Activated T-cell treated with anti-CD3 and anti-CD28 coated beads, Interleukin-2, amount 50 U/mL, for 24 hours (primary cell): ENCODE measurements around the gene SIAH2.

Experiments
- DNase-seq: peaks from one replicate; pipeline ENCODE4 v3.0.0-alpha.2; 2020
- H3K27ac Mint-ChIP-seq: 2 replicates; pipeline ENCODE4 v1.8.0; 2020; ENCODE audit warnings: mild to moderate bottlenecking, mixed read lengths
- H3K27me3 Mint-ChIP-seq: 2 replicates; pipeline ENCODE4 v1.8.0; 2020; ENCODE audit warnings: mixed read lengths
- H3K36me3 Mint-ChIP-seq: 2 replicates; pipeline ENCODE4 v1.8.0; 2020; ENCODE audit warnings: low read depth, mixed read lengths
- H3K4me1 Mint-ChIP-seq: 2 replicates; pipeline ENCODE4 v1.8.0; 2020; ENCODE audit warnings: low read depth, mixed read lengths
- H3K4me3 Mint-ChIP-seq: 2 replicates; pipeline ENCODE4 v1.8.0; 2020; ENCODE audit warnings: mild to moderate bottlenecking, moderate library complexity, mixed read lengths
- H3K9me3 Mint-ChIP-seq: 2 replicates; pipeline ENCODE4 v1.8.0; 2020; ENCODE audit warnings: mixed read lengths

Gene SIAH2

GRCh38 chr3:150763841-150764483 is 993 bp upstream of the SIAH2 start:
- Mint-ChIP-seq H3K27ac (peak overlapping the region; percentile 100), H3K4me3 (peak overlapping the region; percentile 99), H3K4me1 (peaks cover 56% of the 10 kb centered on the region), H3K36me3 (peaks cover 43% of the 10 kb centered on the region), H3K9me3 (no peaks in the 10 kb centered on the region), H3K27me3 (no peaks in the 10 kb centered on the region)
- DNase-seq, result no peak

DNA sequence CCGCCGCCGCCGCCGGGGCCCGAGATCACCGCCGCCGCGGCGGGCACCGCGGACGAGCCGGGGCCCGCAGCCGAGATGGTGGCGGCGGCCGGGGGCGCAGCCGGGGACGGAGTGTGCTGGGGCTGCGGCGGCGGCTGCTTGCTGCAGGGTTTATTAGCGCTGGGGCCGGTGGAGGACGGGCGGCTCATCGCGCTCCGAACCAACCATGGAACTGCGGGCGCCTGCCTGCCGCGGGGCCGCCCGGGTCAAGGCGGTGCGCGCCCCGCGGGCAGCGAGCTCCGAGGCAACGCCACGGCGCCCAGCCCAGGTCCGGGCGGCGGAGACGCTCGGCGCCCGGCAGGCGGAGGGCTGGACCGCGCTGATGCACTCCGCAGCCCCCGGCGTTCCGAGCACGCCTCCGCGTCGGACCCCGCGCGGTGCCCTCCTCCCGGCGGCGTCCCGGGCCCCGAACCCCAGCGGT is 277 bp downstream of the SIAH2 start:
- peaks cover 62% of the 10 kb centered on the region for H3K4me1 Mint-ChIP-seq
- H3K36me3 Mint-ChIP-seq, result peaks cover 55% of the 10 kb centered on the region

DNA sequence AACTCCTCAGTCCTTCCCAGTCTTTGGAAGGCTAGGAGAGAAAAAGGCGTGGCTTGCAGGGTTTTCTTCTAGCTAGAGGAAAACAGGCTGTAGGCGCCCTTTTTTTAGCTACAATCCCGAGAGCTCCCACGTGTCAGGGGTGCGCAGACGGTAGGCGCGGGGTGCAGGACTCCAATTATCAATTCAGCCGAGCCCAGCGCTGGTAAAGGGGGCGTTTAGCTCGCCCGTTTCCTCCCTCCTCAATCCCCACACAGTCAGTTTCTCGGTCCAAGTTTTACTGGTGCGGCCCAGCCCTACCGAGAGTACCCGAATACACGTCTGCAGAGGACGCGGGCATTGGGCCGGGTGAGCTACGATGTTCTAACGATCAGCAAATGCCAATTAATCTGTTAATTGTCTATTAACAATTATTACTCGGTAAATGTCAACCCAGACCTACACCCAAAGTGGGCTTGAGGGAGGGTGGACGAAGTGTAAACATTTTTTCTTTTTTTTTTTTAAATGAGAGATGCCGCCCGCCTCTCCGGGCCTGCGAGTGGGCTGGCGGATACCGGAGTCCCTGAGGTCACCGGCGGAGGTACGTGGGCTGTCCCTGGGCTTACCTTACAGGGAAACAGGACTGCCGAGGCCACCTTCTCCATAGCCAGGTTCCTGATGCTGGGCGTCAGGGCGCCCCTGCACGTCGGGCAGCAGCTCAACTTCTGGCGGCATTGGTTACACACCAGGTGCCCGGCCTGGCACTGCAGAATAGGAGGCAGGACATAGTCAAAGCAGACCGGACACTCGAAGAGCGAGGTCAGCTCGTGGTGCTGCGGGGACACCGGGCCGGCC is 923 bp downstream of the SIAH2 start:
- peak overlapping the region; percentile 99 for H3K27ac Mint-ChIP-seq
- H3K27me3 Mint-ChIP-seq, result no peaks in the 10 kb centered on the region
- DNase-seq, result peak; percentile 68
- H3K4me3 Mint-ChIP-seq, result peak overlapping the region; percentile 94
- peaks cover 62% of the 10 kb centered on the region for H3K4me1 Mint-ChIP-seq
- H3K36me3 Mint-ChIP-seq, result peaks cover 62% of the 10 kb centered on the region
- H3K9me3 Mint-ChIP-seq, result no peaks in the 10 kb centered on the region

More for the DNA sequence above, 277 bp downstream of the SIAH2 start:
- Mint-ChIP-seq H3K27ac (no peak overlapping the region), H3K9me3 (no peaks in the 10 kb centered on the region), H3K4me3 (peak overlapping the region; percentile 99), H3K27me3 (no peaks in the 10 kb centered on the region)
- no peak for DNase-seq

DNA sequence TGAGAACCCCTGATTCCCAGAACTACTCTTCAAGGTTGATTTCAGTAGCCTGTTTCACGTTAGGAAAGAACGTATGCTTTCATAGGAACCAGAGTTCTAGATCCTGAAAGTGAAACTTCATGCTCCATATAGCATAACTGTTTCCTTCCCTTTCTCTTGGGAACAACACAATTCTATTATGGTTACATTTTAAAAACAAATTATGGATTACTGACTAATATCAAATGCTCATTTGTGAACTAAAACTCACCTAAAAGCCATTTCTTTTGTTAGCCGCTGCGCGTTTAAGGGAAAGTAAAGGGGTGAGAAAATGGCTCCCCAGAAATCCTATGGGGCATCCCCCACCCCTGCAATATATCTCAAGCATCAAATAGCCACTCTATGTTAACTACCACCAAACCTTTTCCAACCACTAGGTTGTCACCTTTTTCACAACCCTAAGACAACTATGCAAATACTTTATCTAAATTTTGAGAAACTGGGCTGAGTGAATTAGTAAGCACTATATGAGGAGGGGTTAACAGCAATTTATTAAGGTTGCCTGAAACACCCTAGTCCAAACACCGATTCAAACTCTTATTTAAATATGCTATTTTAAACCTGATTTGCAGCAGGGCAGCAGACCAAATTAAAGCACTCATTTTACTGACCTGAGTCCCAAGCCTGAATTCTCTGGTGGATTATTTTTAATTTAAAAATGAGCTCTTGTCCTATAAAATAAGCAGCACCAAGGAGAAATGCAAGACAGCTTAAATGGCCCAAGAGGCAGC is 2.4 kb downstream of the SIAH2 start:
- Mint-ChIP-seq H3K9me3 (no peaks in the 10 kb centered on the region), H3K36me3 (peaks cover 76% of the 10 kb centered on the region)

GRCh38 chr3:150759947-150760346 is 3.0 kb downstream of the SIAH2 start:
- peaks cover 57% of the 10 kb centered on the region for H3K4me1 Mint-ChIP-seq
- no peaks in the 10 kb centered on the region for H3K27me3 Mint-ChIP-seq
- H3K27ac Mint-ChIP-seq, result peak overlapping the region; percentile 99
- no peaks in the 10 kb centered on the region for H3K9me3 Mint-ChIP-seq
- peaks cover 81% of the 10 kb centered on the region for H3K36me3 Mint-ChIP-seq
- no peak for DNase-seq
- H3K4me3 Mint-ChIP-seq, result peak overlapping the region; percentile 94

More for the DNA sequence above, 2.4 kb downstream of the SIAH2 start:
- no peak for DNase-seq
- Mint-ChIP-seq H3K4me1 (peaks cover 62% of the 10 kb centered on the region), H3K27me3 (no peaks in the 10 kb centered on the region), H3K4me3 (peak overlapping the region; percentile 94), H3K27ac (peak overlapping the region; percentile 99)

- Mint-ChIP-seq H3K27me3 (no peaks in the 10 kb centered on the region), H3K4me1 (peaks cover 56% of the 10 kb centered on the region), H3K27ac (peak overlapping the region; percentile 99), H3K9me3 (no peaks in the 10 kb centered on the region), H3K36me3 (peaks cover 87% of the 10 kb centered on the region), H3K4me3 (peak overlapping the region; percentile 94)
- no peak for DNase-seq
Measured at GRCh38 chr3:150759319-150759718, 3.6 kb downstream of the SIAH2 start.

GRCh38 chr3:150757768-150758167 is 5.2 kb downstream of the SIAH2 start:
- Mint-ChIP-seq H3K27ac (peak overlapping the region; percentile 99), H3K27me3 (no peaks in the 10 kb centered on the region), H3K36me3 (peaks cover 93% of the 10 kb centered on the region), H3K9me3 (no peaks in the 10 kb centered on the region), H3K4me3 (peak overlapping the region; percentile 94), H3K4me1 (peaks cover 65% of the 10 kb centered on the region)
- DNase-seq, result no peak

- H3K4me1 Mint-ChIP-seq, result peaks cover 68% of the 10 kb centered on the region
- no peaks in the 10 kb centered on the region for H3K9me3 Mint-ChIP-seq
- peak overlapping the region; percentile 99 for H3K27ac Mint-ChIP-seq
- H3K4me3 Mint-ChIP-seq, result peak overlapping the region; percentile 94
- H3K27me3 Mint-ChIP-seq, result no peaks in the 10 kb centered on the region
- H3K36me3 Mint-ChIP-seq, result peaks cover 97% of the 10 kb centered on the region
- DNase-seq, result no peak
Measured at GRCh38 chr3:150757364-150757763, 5.6 kb downstream of the SIAH2 start.

- H3K4me3 Mint-ChIP-seq, result peak overlapping the region; percentile 94
- DNase-seq, result no peak
- H3K9me3 Mint-ChIP-seq, result no peaks in the 10 kb centered on the region
- peaks cover 97% of the 10 kb centered on the region for H3K36me3 Mint-ChIP-seq
- H3K27me3 Mint-ChIP-seq, result no peaks in the 10 kb centered on the region
- H3K27ac Mint-ChIP-seq, result peak overlapping the region; percentile 99
- H3K4me1 Mint-ChIP-seq, result peaks cover 76% of the 10 kb centered on the region
Measured at GRCh38 chr3:150756491-150757059, 6.4 kb downstream of the SIAH2 start.

DNA sequence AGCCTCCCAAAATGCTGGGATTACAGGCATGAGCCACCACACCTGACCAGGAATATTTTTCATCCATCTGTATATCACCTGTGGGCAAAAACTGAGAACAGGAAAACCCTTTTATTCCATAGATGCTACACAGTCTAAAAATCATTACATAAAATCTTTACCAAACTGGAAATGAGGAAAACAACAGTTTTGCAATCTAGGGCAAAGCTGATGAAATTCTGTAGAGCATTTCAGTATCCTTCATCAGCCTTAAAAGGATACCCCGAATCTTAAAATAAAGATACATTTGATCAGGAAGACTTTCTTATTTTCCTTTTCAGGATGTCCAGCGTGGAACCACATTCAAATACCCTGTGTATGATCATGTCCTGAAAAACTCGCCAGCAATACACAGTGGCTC is 7.1 kb downstream of the SIAH2 start:
- DNase-seq, result no peak
- Mint-ChIP-seq H3K27me3 (no peaks in the 10 kb centered on the region), H3K27ac (peak overlapping the region; percentile 99), H3K4me3 (peak overlapping the region; percentile 94), H3K9me3 (no peaks in the 10 kb centered on the region), H3K4me1 (peaks cover 82% of the 10 kb centered on the region), H3K36me3 (peaks cover 97% of the 10 kb centered on the region)

DNA sequence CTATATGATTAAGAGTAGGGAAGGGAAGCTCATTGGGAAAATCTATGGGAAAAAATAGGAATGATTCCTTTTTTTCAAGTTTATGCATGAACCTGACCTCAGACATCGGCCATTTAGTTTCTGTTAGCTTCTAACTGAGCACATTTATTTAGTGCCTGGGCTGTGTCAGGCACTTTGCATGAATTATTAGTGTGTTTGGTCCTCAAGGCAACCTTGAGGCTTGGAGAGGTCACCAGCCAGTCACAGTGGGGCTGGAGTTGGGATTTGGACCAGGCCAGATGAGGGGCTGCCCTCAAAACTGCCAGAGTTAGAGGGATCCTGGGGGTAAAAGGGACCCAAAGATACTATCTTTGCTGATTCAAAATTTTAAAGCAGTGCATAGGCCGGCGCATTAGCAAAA is 8.1 kb downstream of the SIAH2 start:
- no peaks in the 10 kb centered on the region for H3K9me3 Mint-ChIP-seq
- peaks cover 97% of the 10 kb centered on the region for H3K36me3 Mint-ChIP-seq
- H3K27ac Mint-ChIP-seq, result peak overlapping the region; percentile 85
- no peaks in the 10 kb centered on the region for H3K27me3 Mint-ChIP-seq
- H3K4me3 Mint-ChIP-seq, result peak overlapping the region; percentile 25
- DNase-seq, result no peak
- H3K4me1 Mint-ChIP-seq, result peaks cover 89% of the 10 kb centered on the region

GRCh38 chr3:150751781-150752263 is 11.1 kb downstream of the SIAH2 start:
- peak overlapping the region; percentile 87 for H3K27ac Mint-ChIP-seq
- DNase-seq, result no peak
- H3K4me1 Mint-ChIP-seq, result peaks cover 92% of the 10 kb centered on the region
- H3K9me3 Mint-ChIP-seq, result no peaks in the 10 kb centered on the region
- H3K27me3 Mint-ChIP-seq, result no peaks in the 10 kb centered on the region
- H3K4me3 Mint-ChIP-seq, result no peak overlapping the region
- H3K36me3 Mint-ChIP-seq, result peaks cover 97% of the 10 kb centered on the region

GRCh38 chr3:150749255-150749654 is 13.7 kb downstream of the SIAH2 start:
- peaks cover 98% of the 10 kb centered on the region for H3K4me1 Mint-ChIP-seq
- H3K4me3 Mint-ChIP-seq, result no peak overlapping the region
- DNase-seq, result no peak
- no peaks in the 10 kb centered on the region for H3K27me3 Mint-ChIP-seq
- peak overlapping the region; percentile 51 for H3K27ac Mint-ChIP-seq
- H3K9me3 Mint-ChIP-seq, result no peaks in the 10 kb centered on the region
- H3K36me3 Mint-ChIP-seq, result peaks cover 100% of the 10 kb centered on the region

GRCh38 chr3:150748684-150749047 is 14.3 kb downstream of the SIAH2 start:
- Mint-ChIP-seq H3K4me1 (peaks cover 98% of the 10 kb centered on the region), H3K4me3 (no peak overlapping the region), H3K27ac (peak overlapping the region; percentile 51), H3K9me3 (no peaks in the 10 kb centered on the region), H3K36me3 (peaks cover 100% of the 10 kb centered on the region), H3K27me3 (no peaks in the 10 kb centered on the region)
- DNase-seq, result no peak
